ENCODE measurements around the gene TGM4. TPM values are rescaled to one million over a fixed set of nuclear protein-coding genes. Genes with fewer than 3 reads are reported as not detected.

Gene TGM4
- total and polyA plus RNA-seq, 10 of the 15 experiments (the other 5 are each of a cell fraction or from before 2014, with no cell fraction given): not detected

DNA sequence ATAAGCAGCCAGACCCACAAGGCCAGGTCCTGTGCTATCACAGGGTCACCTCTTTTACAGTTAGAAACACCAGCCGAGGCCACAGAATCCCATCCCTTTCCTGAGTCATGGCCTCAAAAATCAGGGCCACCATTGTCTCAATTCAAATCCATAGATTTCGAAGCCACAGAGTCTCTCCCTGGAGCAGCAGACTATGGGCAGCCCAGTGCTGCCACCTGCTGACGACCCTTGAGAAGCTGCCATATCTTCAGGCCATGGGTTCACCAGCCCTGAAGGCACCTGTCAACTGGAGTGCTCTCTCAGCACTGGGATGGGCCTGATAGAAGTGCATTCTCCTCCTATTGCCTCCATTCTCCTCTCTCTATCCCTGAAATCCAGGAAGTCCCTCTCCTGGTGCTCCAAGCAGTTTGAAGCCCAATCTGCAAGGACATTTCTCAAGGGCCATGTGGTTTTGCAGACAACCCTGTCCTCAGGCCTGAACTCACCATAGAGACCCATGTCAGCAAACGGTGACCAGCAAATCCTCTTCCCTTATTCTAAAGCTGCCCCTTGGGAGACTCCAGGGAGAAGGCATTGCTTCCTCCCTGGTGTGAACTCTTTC is 39.6 kb downstream of the TGM4 start (continued):
- TF ChIP-seq, protein P1, sequence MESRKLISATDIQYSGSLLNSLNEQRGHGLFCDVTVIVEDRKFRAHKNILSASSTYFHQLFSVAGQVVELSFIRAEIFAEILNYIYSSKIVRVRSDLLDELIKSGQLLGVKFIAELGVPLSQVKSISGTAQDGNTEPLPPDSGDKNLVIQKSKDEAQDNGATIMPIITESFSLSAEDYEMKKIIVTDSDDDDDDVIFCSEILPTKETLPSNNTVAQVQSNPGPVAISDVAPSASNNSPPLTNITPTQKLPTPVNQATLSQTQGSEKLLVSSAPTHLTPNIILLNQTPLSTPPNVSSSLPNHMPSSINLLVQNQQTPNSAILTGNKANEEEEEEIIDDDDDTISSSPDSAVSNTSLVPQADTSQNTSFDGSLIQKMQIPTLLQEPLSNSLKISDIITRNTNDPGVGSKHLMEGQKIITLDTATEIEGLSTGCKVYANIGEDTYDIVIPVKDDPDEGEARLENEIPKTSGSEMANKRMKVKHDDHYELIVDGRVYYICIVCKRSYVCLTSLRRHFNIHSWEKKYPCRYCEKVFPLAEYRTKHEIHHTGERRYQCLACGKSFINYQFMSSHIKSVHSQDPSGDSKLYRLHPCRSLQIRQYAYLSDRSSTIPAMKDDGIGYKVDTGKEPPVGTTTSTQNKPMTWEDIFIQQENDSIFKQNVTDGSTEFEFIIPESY (IDR thresholded peaks at IDR 0.05): no peak
- no peak for TF ChIP-seq MTA3 (IDR thresholded peaks at IDR 0.05; ENCODE audit: borderline replicate concordance, low read length)
- TF ChIP-seq SMC3 (IDR thresholded peaks at IDR 0.05; ENCODE audit: borderline replicate concordance, low read length): peak; percentile 93
- TF ChIP-seq, protein P2, sequence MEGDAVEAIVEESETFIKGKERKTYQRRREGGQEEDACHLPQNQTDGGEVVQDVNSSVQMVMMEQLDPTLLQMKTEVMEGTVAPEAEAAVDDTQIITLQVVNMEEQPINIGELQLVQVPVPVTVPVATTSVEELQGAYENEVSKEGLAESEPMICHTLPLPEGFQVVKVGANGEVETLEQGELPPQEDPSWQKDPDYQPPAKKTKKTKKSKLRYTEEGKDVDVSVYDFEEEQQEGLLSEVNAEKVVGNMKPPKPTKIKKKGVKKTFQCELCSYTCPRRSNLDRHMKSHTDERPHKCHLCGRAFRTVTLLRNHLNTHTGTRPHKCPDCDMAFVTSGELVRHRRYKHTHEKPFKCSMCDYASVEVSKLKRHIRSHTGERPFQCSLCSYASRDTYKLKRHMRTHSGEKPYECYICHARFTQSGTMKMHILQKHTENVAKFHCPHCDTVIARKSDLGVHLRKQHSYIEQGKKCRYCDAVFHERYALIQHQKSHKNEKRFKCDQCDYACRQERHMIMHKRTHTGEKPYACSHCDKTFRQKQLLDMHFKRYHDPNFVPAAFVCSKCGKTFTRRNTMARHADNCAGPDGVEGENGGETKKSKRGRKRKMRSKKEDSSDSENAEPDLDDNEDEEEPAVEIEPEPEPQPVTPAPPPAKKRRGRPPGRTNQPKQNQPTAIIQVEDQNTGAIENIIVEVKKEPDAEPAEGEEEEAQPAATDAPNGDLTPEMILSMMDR (IDR thresholded peaks at IDR 0.05 in 2 of 3, conservative IDR thresholded peaks at IDR 0.05 in 1 of 3; ENCODE audit: control insufficient read depth in 2 of 3, extremely low read depth in 1 of 3, insufficient read depth in 1 of 3, low read depth in 3 of 3, low read length in 3 of 3): peak; percentile 82 to 86 (median 84)
- no peak for TF ChIP-seq ASH2L (IDR thresholded peaks at IDR 0.05; ENCODE audit: borderline replicate concordance, low read depth)
- TF ChIP-seq, protein P3, sequence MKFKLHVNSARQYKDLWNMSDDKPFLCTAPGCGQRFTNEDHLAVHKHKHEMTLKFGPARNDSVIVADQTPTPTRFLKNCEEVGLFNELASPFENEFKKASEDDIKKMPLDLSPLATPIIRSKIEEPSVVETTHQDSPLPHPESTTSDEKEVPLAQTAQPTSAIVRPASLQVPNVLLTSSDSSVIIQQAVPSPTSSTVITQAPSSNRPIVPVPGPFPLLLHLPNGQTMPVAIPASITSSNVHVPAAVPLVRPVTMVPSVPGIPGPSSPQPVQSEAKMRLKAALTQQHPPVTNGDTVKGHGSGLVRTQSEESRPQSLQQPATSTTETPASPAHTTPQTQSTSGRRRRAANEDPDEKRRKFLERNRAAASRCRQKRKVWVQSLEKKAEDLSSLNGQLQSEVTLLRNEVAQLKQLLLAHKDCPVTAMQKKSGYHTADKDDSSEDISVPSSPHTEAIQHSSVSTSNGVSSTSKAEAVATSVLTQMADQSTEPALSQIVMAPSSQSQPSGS (IDR thresholded peaks at IDR 0.05; ENCODE audit: low read length): no peak
- TF ChIP-seq, protein P4, sequence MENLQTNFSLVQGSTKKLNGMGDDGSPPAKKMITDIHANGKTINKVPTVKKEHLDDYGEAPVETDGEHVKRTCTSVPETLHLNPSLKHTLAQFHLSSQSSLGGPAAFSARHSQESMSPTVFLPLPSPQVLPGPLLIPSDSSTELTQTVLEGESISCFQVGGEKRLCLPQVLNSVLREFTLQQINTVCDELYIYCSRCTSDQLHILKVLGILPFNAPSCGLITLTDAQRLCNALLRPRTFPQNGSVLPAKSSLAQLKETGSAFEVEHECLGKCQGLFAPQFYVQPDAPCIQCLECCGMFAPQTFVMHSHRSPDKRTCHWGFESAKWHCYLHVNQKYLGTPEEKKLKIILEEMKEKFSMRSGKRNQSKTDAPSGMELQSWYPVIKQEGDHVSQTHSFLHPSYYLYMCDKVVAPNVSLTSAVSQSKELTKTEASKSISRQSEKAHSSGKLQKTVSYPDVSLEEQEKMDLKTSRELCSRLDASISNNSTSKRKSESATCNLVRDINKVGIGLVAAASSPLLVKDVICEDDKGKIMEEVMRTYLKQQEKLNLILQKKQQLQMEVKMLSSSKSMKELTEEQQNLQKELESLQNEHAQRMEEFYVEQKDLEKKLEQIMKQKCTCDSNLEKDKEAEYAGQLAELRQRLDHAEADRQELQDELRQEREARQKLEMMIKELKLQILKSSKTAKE (IDR thresholded peaks at IDR 0.05; ENCODE audit: low read depth, poor library complexity, severe bottlenecking): no peak
- TF ChIP-seq RAD21 (IDR thresholded peaks at IDR 0.05; ENCODE audit: insufficient read depth, low read depth, low read length): peak; percentile 73
- TF ChIP-seq IKZF1 (conservative IDR thresholded peaks at IDR 0.05): 0 out of 2 replicates have a peak, but pooled peaks have one; percentile 8
- TF ChIP-seq YY1 (IDR thresholded peaks at IDR 0.05; ENCODE audit: low read depth, low read length): peak; percentile 83
- TF ChIP-seq, protein P5, sequence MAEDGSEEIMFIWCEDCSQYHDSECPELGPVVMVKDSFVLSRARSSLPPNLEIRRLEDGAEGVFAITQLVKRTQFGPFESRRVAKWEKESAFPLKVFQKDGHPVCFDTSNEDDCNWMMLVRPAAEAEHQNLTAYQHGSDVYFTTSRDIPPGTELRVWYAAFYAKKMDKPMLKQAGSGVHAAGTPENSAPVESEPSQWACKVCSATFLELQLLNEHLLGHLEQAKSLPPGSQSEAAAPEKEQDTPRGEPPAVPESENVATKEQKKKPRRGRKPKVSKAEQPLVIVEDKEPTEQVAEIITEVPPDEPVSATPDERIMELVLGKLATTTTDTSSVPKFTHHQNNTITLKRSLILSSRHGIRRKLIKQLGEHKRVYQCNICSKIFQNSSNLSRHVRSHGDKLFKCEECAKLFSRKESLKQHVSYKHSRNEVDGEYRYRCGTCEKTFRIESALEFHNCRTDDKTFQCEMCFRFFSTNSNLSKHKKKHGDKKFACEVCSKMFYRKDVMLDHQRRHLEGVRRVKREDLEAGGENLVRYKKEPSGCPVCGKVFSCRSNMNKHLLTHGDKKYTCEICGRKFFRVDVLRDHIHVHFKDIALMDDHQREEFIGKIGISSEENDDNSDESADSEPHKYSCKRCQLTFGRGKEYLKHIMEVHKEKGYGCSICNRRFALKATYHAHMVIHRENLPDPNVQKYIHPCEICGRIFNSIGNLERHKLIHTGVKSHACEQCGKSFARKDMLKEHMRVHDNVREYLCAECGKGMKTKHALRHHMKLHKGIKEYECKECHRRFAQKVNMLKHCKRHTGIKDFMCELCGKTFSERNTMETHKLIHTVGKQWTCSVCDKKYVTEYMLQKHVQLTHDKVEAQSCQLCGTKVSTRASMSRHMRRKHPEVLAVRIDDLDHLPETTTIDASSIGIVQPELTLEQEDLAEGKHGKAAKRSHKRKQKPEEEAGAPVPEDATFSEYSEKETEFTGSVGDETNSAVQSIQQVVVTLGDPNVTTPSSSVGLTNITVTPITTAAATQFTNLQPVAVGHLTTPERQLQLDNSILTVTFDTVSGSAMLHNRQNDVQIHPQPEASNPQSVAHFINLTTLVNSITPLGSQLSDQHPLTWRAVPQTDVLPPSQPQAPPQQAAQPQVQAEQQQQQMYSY (CRISPR knock-in tag; IDR thresholded peaks at IDR 0.05): no peak
- TF ChIP-seq, protein P6, sequence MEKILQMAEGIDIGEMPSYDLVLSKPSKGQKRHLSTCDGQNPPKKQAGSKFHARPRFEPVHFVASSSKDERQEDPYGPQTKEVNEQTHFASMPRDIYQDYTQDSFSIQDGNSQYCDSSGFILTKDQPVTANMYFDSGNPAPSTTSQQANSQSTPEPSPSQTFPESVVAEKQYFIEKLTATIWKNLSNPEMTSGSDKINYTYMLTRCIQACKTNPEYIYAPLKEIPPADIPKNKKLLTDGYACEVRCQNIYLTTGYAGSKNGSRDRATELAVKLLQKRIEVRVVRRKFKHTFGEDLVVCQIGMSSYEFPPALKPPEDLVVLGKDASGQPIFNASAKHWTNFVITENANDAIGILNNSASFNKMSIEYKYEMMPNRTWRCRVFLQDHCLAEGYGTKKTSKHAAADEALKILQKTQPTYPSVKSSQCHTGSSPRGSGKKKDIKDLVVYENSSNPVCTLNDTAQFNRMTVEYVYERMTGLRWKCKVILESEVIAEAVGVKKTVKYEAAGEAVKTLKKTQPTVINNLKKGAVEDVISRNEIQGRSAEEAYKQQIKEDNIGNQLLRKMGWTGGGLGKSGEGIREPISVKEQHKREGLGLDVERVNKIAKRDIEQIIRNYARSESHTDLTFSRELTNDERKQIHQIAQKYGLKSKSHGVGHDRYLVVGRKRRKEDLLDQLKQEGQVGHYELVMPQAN (conservative IDR thresholded peaks at IDR 0.05): no peak
- TF ChIP-seq NBN (IDR thresholded peaks at IDR 0.05): no peak

Data from GM12878 (cell line).